ENCODE measurements around the gene SPEM1. TPM values are rescaled to one million over a fixed set of nuclear protein-coding genes. Genes with fewer than 3 reads are reported as not detected.

Gene SPEM1
- polyA plus RNA-seq (2013), result 0.07 TPM in 1 of 2 replicates, not detected in the other

GRCh38 chr17:7419819-7420610 lies at the start of gene SPEM1:
Gene SPEM1, plus strand, starts transcription at chr17:7420324. Its CDS starts 61 bp downstream, at chr17:7420385.
- Histone ChIP-seq H2BK12ac (ENCODE audit: low read length) (no peak within 1 kb of the TSS), H4K8ac (ENCODE audit: low read depth, low read length) (no peak within 1 kb of the TSS), H3K18ac (ENCODE audit: low read length) (no peak within 1 kb of the TSS), H2AFZ (ENCODE audit: insufficient read depth, low read length, poor library complexity) (no peak within 1 kb of the TSS), H4K12ac (ENCODE audit: low read depth, low read length) (no peak within 1 kb of the TSS), H3K4me3 (ENCODE audit: low read depth, low read length) (no peak within 1 kb of the TSS), H3K27ac (ENCODE audit: low read depth, low read length) (no peak within 1 kb of the TSS), H3K27me3 (ENCODE audit: insufficient read depth, low read length) (no peaks in the 10 kb centered on the region), H3K4ac (ENCODE audit: low read depth, low read length) (no peak within 1 kb of the TSS), H3K4me2 (ENCODE audit: low read length) (no peak within 1 kb of the TSS), H2BK120ac (ENCODE audit: insufficient read depth, low read length, poor library complexity) (no peak within 1 kb of the TSS), H3K36me3 (ENCODE audit: control insufficient read depth in 1 of 2, insufficient read depth in 2 of 2, low read length in 2 of 2) (peaks cover 18 to 21% of the 10 kb centered on the region in 2 experiments), H3K4me1 (ENCODE audit: control insufficient read depth in 1 of 2, insufficient read depth in 2 of 2, low read length in 2 of 2) (peaks cover 0 to 2% of the 10 kb centered on the region in 2 experiments), H3K79me2 (ENCODE audit: control insufficient read depth, insufficient read depth, low read length, poor library complexity) (no peaks in the 10 kb centered on the region), H3K23ac (ENCODE audit: low read length) (no peak within 1 kb of the TSS), H3K14ac (ENCODE audit: low read length) (no peak within 1 kb of the TSS), H3K9me3 (ENCODE audit: insufficient read depth, low read depth, low read length) (peaks cover 3% of the 10 kb centered on the region), H3K79me1 (ENCODE audit: low read length) (no peaks in the 10 kb centered on the region), H4K91ac (ENCODE audit: low read depth, low read length) (no peak within 1 kb of the TSS), H2AK5ac (ENCODE audit: low read length) (no peak within 1 kb of the TSS), H3K9ac (ENCODE audit: low read length) (no peak within 1 kb of the TSS), H2BK5ac (ENCODE audit: low read depth, low read length, poor library complexity) (no peak within 1 kb of the TSS)
- WGBS (ENCODE audit: extremely low coverage, insufficient coverage, insufficient read length), result no CpG with 5 or more reads among the region's 17 CpGs
- no peak for DNase-seq

DNA sequence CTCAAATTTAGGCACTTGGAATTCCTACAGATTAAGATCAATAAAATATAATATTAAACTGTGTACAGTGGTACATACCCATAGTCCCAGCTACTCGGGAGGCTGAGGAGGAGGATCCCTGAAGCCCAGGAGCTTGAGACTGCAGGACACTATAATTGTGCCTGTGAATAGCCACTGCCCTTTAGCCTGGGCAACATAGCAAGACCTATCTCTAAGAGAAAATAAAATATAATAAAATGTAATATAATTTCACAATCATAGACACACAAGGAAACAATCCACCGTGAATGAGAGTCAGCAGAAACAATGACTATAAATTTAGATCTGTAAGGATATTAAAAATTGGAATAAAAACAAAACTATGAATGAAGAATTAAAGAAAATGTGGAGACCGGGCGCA lies 49.3 kb upstream of the SPEM1 start:
- H3K9me3 ChIP-seq (ENCODE audit: insufficient read depth, low read depth, low read length), result no peaks in the 10 kb centered on the region
- H3K4me2 ChIP-seq (ENCODE audit: low read length), result no peak overlapping the region
- DNase-seq, result no peak
- no peaks in the 10 kb centered on the region for H3K79me2 ChIP-seq (ENCODE audit: control insufficient read depth, insufficient read depth, low read length, poor library complexity)
- no peak overlapping the region for H3K18ac ChIP-seq (ENCODE audit: low read length)
- no CpG with 5 or more reads among the region's 4 CpGs for WGBS (ENCODE audit: extremely low coverage, insufficient coverage, insufficient read length)
- no peak overlapping the region for H4K8ac ChIP-seq (ENCODE audit: low read depth, low read length)
- no peak overlapping the region for H3K9ac ChIP-seq (ENCODE audit: low read length)
- no peak overlapping the region for H2AFZ ChIP-seq (ENCODE audit: insufficient read depth, low read length, poor library complexity)
- H2BK120ac ChIP-seq (ENCODE audit: insufficient read depth, low read length, poor library complexity), result no peak overlapping the region
- no peak overlapping the region for H4K91ac ChIP-seq (ENCODE audit: low read depth, low read length)
- no peaks in the 10 kb centered on the region for H3K36me3 ChIP-seq (ENCODE audit: control insufficient read depth in 1 of 2, insufficient read depth in 2 of 2, low read length in 2 of 2)
- H3K4me3 ChIP-seq (ENCODE audit: low read depth, low read length), result no peak overlapping the region
- no peak overlapping the region for H2BK5ac ChIP-seq (ENCODE audit: low read depth, low read length, poor library complexity)
- H3K79me1 ChIP-seq (ENCODE audit: low read length), result no peaks in the 10 kb centered on the region
- H3K4ac ChIP-seq (ENCODE audit: low read depth, low read length), result no peak overlapping the region
- no peak overlapping the region for H3K27ac ChIP-seq (ENCODE audit: low read depth, low read length)
- no peak overlapping the region for H2AK5ac ChIP-seq (ENCODE audit: low read length)
- no peak overlapping the region for H3K14ac ChIP-seq (ENCODE audit: low read length)
- H3K23ac ChIP-seq (ENCODE audit: low read length), result no peak overlapping the region
- H4K12ac ChIP-seq (ENCODE audit: low read depth, low read length), result no peak overlapping the region
- no peaks in the 10 kb centered on the region for H3K27me3 ChIP-seq (ENCODE audit: insufficient read depth, low read length)
- no peaks in the 10 kb centered on the region for H3K4me1 ChIP-seq (ENCODE audit: control insufficient read depth in 1 of 2, insufficient read depth in 2 of 2, low read length in 2 of 2)
- H2BK12ac ChIP-seq (ENCODE audit: low read length), result no peak overlapping the region

DNA sequence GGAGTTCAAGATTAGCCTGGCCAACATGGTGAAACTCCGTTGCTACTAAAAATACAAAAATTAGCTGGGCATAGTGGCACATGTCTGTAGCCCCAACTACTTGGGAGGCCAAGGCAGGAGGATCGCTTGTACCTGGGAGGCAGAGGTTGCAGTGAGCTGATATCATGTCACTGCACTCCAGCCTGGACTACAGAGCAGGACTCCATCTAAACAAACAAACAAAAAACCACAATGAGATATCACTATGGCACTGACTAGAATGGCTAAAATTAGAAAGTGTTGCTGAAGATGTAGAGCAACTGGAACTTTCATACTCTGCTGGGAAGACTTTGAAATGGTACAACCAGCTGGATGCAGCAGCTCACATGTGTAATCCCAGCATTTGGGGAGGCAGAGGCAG lies 45.8 kb upstream of the SPEM1 start:
- Histone ChIP-seq H4K12ac (ENCODE audit: low read depth, low read length) (no peak overlapping the region), H3K4me1 (ENCODE audit: control insufficient read depth in 1 of 2, insufficient read depth in 2 of 2, low read length in 2 of 2) (no peaks in the 10 kb centered on the region), H3K4me3 (ENCODE audit: low read depth, low read length) (no peak overlapping the region), H3K4me2 (ENCODE audit: low read length) (no peak overlapping the region), H4K91ac (ENCODE audit: low read depth, low read length) (no peak overlapping the region), H3K79me2 (ENCODE audit: control insufficient read depth, insufficient read depth, low read length, poor library complexity) (no peaks in the 10 kb centered on the region), H3K14ac (ENCODE audit: low read length) (no peak overlapping the region), H2AFZ (ENCODE audit: insufficient read depth, low read length, poor library complexity) (no peak overlapping the region), H2BK5ac (ENCODE audit: low read depth, low read length, poor library complexity) (no peak overlapping the region), H2AK5ac (ENCODE audit: low read length) (no peak overlapping the region), H3K18ac (ENCODE audit: low read length) (no peak overlapping the region), H2BK120ac (ENCODE audit: insufficient read depth, low read length, poor library complexity) (no peak overlapping the region), H3K36me3 (ENCODE audit: control insufficient read depth in 1 of 2, insufficient read depth in 2 of 2, low read length in 2 of 2) (no peaks in the 10 kb centered on the region), H3K27ac (ENCODE audit: low read depth, low read length) (no peak overlapping the region), H3K9ac (ENCODE audit: low read length) (no peak overlapping the region), H3K9me3 (ENCODE audit: insufficient read depth, low read depth, low read length) (no peaks in the 10 kb centered on the region), H3K79me1 (ENCODE audit: low read length) (no peaks in the 10 kb centered on the region), H3K27me3 (ENCODE audit: insufficient read depth, low read length) (no peaks in the 10 kb centered on the region), H4K8ac (ENCODE audit: low read depth, low read length) (no peak overlapping the region), H3K4ac (ENCODE audit: low read depth, low read length) (no peak overlapping the region), H3K23ac (ENCODE audit: low read length) (no peak overlapping the region), H2BK12ac (ENCODE audit: low read length) (no peak overlapping the region)
- no peak for DNase-seq
- no CpG with 5 or more reads among the region's 2 CpGs for WGBS (ENCODE audit: extremely low coverage, insufficient coverage, insufficient read length)

- H2BK12ac ChIP-seq (ENCODE audit: low read length), result no peak overlapping the region
- no peak overlapping the region for H2BK5ac ChIP-seq (ENCODE audit: low read depth, low read length, poor library complexity)
- H3K27me3 ChIP-seq (ENCODE audit: insufficient read depth, low read length), result no peaks in the 10 kb centered on the region
- no peak overlapping the region for H2AFZ ChIP-seq (ENCODE audit: insufficient read depth, low read length, poor library complexity)
- H3K4me1 ChIP-seq (ENCODE audit: control insufficient read depth in 1 of 2, insufficient read depth in 2 of 2, low read length in 2 of 2), result peaks cover 19 to 24% of the 10 kb centered on the region in 2 experiments
- no peak for DNase-seq
- no peak overlapping the region for H3K18ac ChIP-seq (ENCODE audit: low read length)
- no peak overlapping the region for H3K27ac ChIP-seq (ENCODE audit: low read depth, low read length)
- H3K4ac ChIP-seq (ENCODE audit: low read depth, low read length), result no peak overlapping the region
- H4K8ac ChIP-seq (ENCODE audit: low read depth, low read length), result no peak overlapping the region
- no peak overlapping the region for H3K4me3 ChIP-seq (ENCODE audit: low read depth, low read length)
- H4K12ac ChIP-seq (ENCODE audit: low read depth, low read length), result no peak overlapping the region
- H4K91ac ChIP-seq (ENCODE audit: low read depth, low read length), result no peak overlapping the region
- no peaks in the 10 kb centered on the region for H3K79me2 ChIP-seq (ENCODE audit: control insufficient read depth, insufficient read depth, low read length, poor library complexity)
- no peak overlapping the region for H2AK5ac ChIP-seq (ENCODE audit: low read length)
- H3K14ac ChIP-seq (ENCODE audit: low read length), result no peak overlapping the region
- WGBS (ENCODE audit: extremely low coverage, insufficient coverage, insufficient read length), result no CpG with 5 or more reads among the region's 3 CpGs
- H3K9ac ChIP-seq (ENCODE audit: low read length), result no peak overlapping the region
- H3K36me3 ChIP-seq (ENCODE audit: control insufficient read depth in 1 of 2, insufficient read depth in 2 of 2, low read length in 2 of 2), result peaks cover 3 to 5% of the 10 kb centered on the region in 2 experiments
- H3K9me3 ChIP-seq (ENCODE audit: insufficient read depth, low read depth, low read length), result peaks cover 4% of the 10 kb centered on the region
- peaks cover 7% of the 10 kb centered on the region for H3K79me1 ChIP-seq (ENCODE audit: low read length)
- H3K23ac ChIP-seq (ENCODE audit: low read length), result no peak overlapping the region
- H2BK120ac ChIP-seq (ENCODE audit: insufficient read depth, low read length, poor library complexity), result no peak overlapping the region
- H3K4me2 ChIP-seq (ENCODE audit: low read length), result no peak overlapping the region
Measured at GRCh38 chr17:7379134-7379533, 41.0 kb upstream of the SPEM1 start.

All from trophoblast cell (in vitro differentiated cells and primary cell).